Breast epithelium (tissue), 3 donors: Measurements from ENCODE around the gene PSME4.

Experiments
- CTCF ChIP-seq, 3 donors: fragments of 450-650 bp; IDR thresholded peaks; one replicate each; pipeline ENCODE4 v1.5.1; 2016 to 2017; ENCODE audit warnings: antibody characterized with exemption in 3 of 3, mild to moderate bottlenecking in 3 of 3, moderate library complexity in 3 of 3
- POLR2AphosphoS5 ChIP-seq, 3 donors: sonication (generic); formaldehyde crosslinking; IDR thresholded peaks; one replicate each; pipeline ENCODE4 v1.6.1; 2017; ENCODE audit warnings: antibody characterized with exemption in 3 of 3

DNA sequence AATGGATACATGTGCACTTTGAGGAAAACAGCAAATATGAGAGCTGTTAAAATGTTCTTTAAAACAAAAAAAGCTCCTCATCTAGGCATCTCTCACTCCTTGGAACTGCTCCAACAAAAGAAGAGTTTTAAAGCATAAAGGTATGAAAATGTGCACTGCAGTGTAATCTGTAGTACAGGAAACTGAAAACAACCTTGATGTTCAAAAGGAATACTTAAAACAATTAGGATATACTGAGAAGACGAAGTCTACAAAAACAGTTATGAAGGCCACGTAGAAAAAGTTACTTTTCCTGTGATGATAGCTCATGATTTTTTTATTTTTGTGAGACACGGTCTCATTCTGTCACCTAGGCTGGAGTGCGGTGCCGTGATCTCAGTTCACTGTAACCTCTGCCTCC lies 109.0 kb downstream of the PSME4 start:
- TF ChIP-seq CTCF (IDR thresholded peaks at IDR 0.05) (no peak), POLR2AphosphoS5 (IDR thresholded peaks at IDR 0.05) (no peak)
